Stimulated activated CD4-positive, alpha-beta T cell treated with anti-CD3 and anti-CD28 coated beads, TNF-alpha, amount 100 ng/mL, for 1 hour (primary cell): ENCODE data around the gene MSANTD7.

ENCODE experiments used
- DNase-seq, 3 donors: peaks; one replicate each; pipeline ENCODE4 v3.0.0-alpha.2; 2020; ENCODE audit warnings: low read depth in 3 of 3, low spot score in 1 of 3

The MSANTD7 gene

GRCh38 chr10:14879928-14880193, 41.8 kb downstream of the MSANTD7 start:
- no peak for DNase-seq

- no peak for DNase-seq
Measured at GRCh38 chr10:14880229-14880628, 42.1 kb downstream of the MSANTD7 start.

- DNase-seq, result no peak
Measured at GRCh38 chr10:14884082-14884481, 46.0 kb downstream of the MSANTD7 start.
